Loucy (cell line): Measurements from ENCODE around the gene MIGA2.

Experiments
- CTCF ChIP-seq: fragments of 200-600 bp; sonication (generic); conservative IDR thresholded peaks from 2 replicates; pipeline ENCODE4 v1.5.1; 2014; ENCODE audit warnings: mild to moderate bottlenecking, antibody characterized with exemption, low read length
- EZH2phosphoT487 ChIP-seq: fragments of 200-600 bp; IDR thresholded peaks from 2 replicates; pipeline ENCODE4 v1.6.1; 2018; ENCODE audit warnings: antibody characterized with exemption, mild to moderate bottlenecking, moderate library complexity, borderline replicate concordance

- no peak for TF ChIP-seq CTCF
- no peak for TF ChIP-seq EZH2phosphoT487
Measured at GRCh38 chr9:129037767-129038098, 1.3 kb downstream of the MIGA2 start.
